GM21786 (cell line): ENCODE measurements around the gene HEPHL1.

Source experiments
- ATAC-seq: cut with Tn5 transposase; IDR thresholded peaks from one replicate; pipeline ENCODE4 v1.9.1; 2021; ENCODE audit not compliant: unreplicated experiment

The HEPHL1 gene

GRCh38 chr11:94128291-94128745 lies 107.2 kb downstream of the HEPHL1 start:
- ATAC-seq: peak; percentile 14

GRCh38 chr11:94128746-94129511 lies 107.8 kb downstream of the HEPHL1 start, which contains the start of gene PANX1:
PANX1 (plus strand) TSS chr11:94128841; CDS start chr11:94129313, 472 bp downstream.
- ATAC-seq: peak; percentile 81

- ATAC-seq: no peak
These were observed 108.6 kb downstream of the HEPHL1 start for GRCh38 chr11:94129512-94130297.

GRCh38 chr11:94130298-94131046 lies 109.3 kb downstream of the HEPHL1 start:
- no peak for ATAC-seq

GRCh38 chr11:94131047-94131717 lies 110.0 kb downstream of the HEPHL1 start:
- ATAC-seq: no peak

- no peak for ATAC-seq
These were observed 110.6 kb downstream of the HEPHL1 start for GRCh38 chr11:94131718-94132115.

- no peak for ATAC-seq
These were observed 111.0 kb downstream of the HEPHL1 start for GRCh38 chr11:94132152-94132558.

- ATAC-seq: no peak
These were observed 111.8 kb downstream of the HEPHL1 start for GRCh38 chr11:94132823-94133408.

GRCh38 chr11:94133752-94134151 lies 112.6 kb downstream of the HEPHL1 start:
- ATAC-seq: no peak

- ATAC-seq: peak; percentile 76
These were observed 113.7 kb downstream of the HEPHL1 start for GRCh38 chr11:94134651-94135512.

GRCh38 chr11:94139416-94139815 lies 118.3 kb downstream of the HEPHL1 start:
- no peak for ATAC-seq

- no peak for ATAC-seq
These were observed 119.1 kb downstream of the HEPHL1 start for GRCh38 chr11:94140154-94140655.

GRCh38 chr11:94141511-94142307 lies 120.6 kb downstream of the HEPHL1 start:
- no peak for ATAC-seq

- ATAC-seq: peak; percentile 36
These were observed 121.4 kb downstream of the HEPHL1 start for GRCh38 chr11:94142308-94143281.

GRCh38 chr11:94144216-94144615 lies 123.1 kb downstream of the HEPHL1 start:
- no peak for ATAC-seq

GRCh38 chr11:94144664-94145063 lies 123.5 kb downstream of the HEPHL1 start:
- ATAC-seq: no peak

GRCh38 chr11:94145431-94145830 lies 124.3 kb downstream of the HEPHL1 start:
- no peak for ATAC-seq
